BLaER1 (cell line): Measurements from ENCODE around the gene RAB26.

Source experiments
- H3K27ac ChIP-seq: shearing (Covaris generic); formaldehyde crosslinking; 2 replicates; pipeline ENCODE4 v1.8.1; 2022
- H3K27me3 ChIP-seq: shearing (Covaris generic); formaldehyde crosslinking; 2 replicates; pipeline ENCODE4 v1.8.1; 2022
- H3K36me3 ChIP-seq: shearing (Covaris generic); formaldehyde crosslinking; 2 replicates; pipeline ENCODE4 v1.8.1; 2022
- H3K4me1 ChIP-seq: shearing (Covaris generic); formaldehyde crosslinking; 2 replicates; pipeline ENCODE4 v1.8.1; 2022
- H3K4me2 ChIP-seq: shearing (Covaris generic); formaldehyde crosslinking; 2 replicates; pipeline ENCODE4 v1.8.1; 2022
- H3K4me3 ChIP-seq: shearing (Covaris generic); formaldehyde crosslinking; 2 replicates; pipeline ENCODE4 v1.8.1; 2022
- H3K9ac ChIP-seq: shearing (Covaris generic); formaldehyde crosslinking; 2 replicates; pipeline ENCODE4 v1.8.1; 2022
- H3K9me3 ChIP-seq: shearing (Covaris generic); formaldehyde crosslinking; 2 replicates; pipeline ENCODE4 v1.8.1; 2022
- H4K20me1 ChIP-seq: shearing (Covaris generic); formaldehyde crosslinking; 2 replicates; pipeline ENCODE4 v1.8.1; 2022
- Cebpa-rat ChIP-seq: shearing (Covaris generic); IDR thresholded peaks from 2 replicates; pipeline ENCODE4 v1.8.1; 2022

The RAB26 gene

DNA sequence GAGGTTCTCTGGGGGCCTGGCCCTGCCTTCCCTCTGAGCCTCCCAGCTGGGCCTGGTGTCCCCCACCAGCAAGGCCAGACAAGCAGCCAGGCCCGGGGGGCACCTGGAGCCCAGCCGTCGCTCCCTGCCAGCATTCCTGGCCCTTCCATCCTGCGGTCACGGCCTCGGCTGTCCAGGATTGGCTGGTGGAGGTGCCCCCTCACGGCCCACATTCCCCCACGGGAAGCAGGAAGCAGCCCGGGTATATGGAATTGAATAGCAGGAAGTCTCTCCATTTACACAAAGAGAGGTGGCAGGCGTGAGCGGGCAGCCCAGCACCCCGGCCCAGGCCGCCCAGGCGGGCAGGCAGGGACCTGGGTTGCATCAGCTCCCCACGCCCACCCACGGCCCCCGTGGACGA is 21.7 kb downstream of the RAB26 start:
- TF ChIP-seq Cebpa-rat = no peak
- Histone ChIP-seq H3K9me3 (no peaks in the 10 kb centered on the region; the same call in 1 of the 2 replicates), H3K4me2 (peak overlapping the region; percentile 95), H3K4me3 (peak overlapping the region; percentile 64), H3K9ac (peak overlapping the region; percentile 80), H4K20me1 (peaks cover 61% of the 10 kb centered on the region), H3K27ac (peak overlapping the region; percentile 92), H3K36me3 (peaks cover 78% of the 10 kb centered on the region), H3K4me1 (peaks cover 50% of the 10 kb centered on the region), H3K27me3 (no peaks in the 10 kb centered on the region)

- peaks cover 54% of the 10 kb centered on the region for H4K20me1 ChIP-seq
- peak overlapping the region; percentile 64 for H3K4me3 ChIP-seq
- no peaks in the 10 kb centered on the region for H3K27me3 ChIP-seq
- peak overlapping the region; percentile 80 for H3K9ac ChIP-seq
- H3K27ac ChIP-seq = peak overlapping the region; percentile 92
- H3K4me1 ChIP-seq = peaks cover 50% of the 10 kb centered on the region
- TF ChIP-seq Cebpa-rat = no peak
- no peaks in the 10 kb centered on the region for H3K9me3 ChIP-seq
- peak overlapping the region; percentile 95 for H3K4me2 ChIP-seq
- H3K36me3 ChIP-seq = peaks cover 78% of the 10 kb centered on the region
Observed at GRCh38 chr16:2170587-2171435, 22.4 kb downstream of the RAB26 start.

DNA sequence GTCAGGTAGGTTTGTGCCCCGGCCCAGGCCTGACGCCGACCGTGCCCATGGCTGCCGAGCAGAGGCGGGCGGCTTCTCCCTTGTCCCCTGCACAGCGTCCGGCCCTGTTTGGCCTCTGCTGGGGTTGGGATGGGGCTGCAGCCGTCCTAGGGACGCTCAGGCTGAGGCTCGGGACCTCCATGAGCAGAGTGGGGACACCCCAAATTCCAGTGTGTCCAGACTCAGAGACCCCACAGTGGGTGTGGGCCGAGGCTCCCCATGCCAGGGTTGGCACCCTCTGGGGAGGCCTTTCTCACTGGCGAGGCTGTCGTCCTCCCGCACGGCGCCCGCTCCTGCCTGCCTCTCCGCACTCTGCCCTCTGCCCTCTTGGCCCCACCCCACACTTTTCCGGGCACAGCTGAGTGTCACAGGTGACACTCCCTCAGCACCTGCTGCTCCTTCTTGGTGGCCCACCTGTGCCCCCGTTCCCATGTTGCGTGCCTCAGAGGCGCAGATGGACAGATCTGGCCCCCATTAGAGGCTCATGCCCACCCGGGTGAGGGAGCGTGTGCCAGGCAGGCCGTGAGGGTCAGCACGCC is 23.3 kb downstream of the RAB26 start:
- no peaks in the 10 kb centered on the region for H3K27me3 ChIP-seq
- H3K9me3 ChIP-seq = no peaks in the 10 kb centered on the region
- H4K20me1 ChIP-seq = peaks cover 45% of the 10 kb centered on the region
- peak overlapping the region; percentile 95 for H3K4me2 ChIP-seq
- H3K4me1 ChIP-seq = peaks cover 50% of the 10 kb centered on the region
- H3K4me3 ChIP-seq = no peak overlapping the region
- no peak for TF ChIP-seq Cebpa-rat
- H3K9ac ChIP-seq = peak overlapping the region; percentile 80
- H3K36me3 ChIP-seq = peaks cover 78% of the 10 kb centered on the region
- H3K27ac ChIP-seq = peak overlapping the region; percentile 92

DNA sequence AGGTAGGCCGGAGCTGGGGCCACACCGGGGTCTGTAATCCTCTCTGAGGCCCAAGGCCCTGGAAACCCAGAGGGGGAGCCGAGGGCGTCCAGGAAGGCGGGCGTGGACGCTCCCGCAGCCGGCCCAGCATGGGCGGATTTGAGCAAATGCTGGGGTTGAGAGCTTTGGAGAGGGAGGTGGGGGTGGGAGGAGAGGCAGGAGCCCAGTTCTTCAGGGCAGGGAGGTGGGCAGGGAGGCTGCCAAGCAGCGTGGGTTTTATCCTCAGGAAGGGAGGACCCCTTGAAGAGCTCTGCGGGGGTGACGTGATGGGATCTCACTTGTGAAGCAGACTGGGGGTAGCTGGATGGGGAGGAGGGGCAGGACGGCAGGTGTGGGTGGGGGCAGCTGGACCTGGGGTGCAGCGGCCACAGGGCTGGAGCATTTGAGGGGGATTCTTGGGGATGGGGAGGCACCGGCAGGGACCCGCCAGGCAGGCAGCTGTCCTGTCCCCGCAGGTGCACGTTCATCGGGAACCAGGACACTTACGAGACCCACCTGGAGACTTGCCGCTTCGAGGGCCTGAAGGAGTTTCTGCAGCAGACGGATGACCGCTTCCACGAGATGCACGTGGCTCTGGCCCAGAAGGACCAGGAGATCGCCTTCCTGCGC is 24.4 kb downstream of the RAB26 start:
- H3K9me3 ChIP-seq = no peaks in the 10 kb centered on the region
- TF ChIP-seq Cebpa-rat = no peak
- H3K27me3 ChIP-seq = no peaks in the 10 kb centered on the region
- no peak overlapping the region for H3K9ac ChIP-seq
- peaks cover 40% of the 10 kb centered on the region for H4K20me1 ChIP-seq
- peaks cover 43% of the 10 kb centered on the region for H3K4me1 ChIP-seq
- H3K4me3 ChIP-seq = no peak overlapping the region
- peaks cover 78% of the 10 kb centered on the region for H3K36me3 ChIP-seq
- H3K4me2 ChIP-seq = no peak overlapping the region
- H3K27ac ChIP-seq = no peak overlapping the region

GRCh38 chr16:2173366-2173765 is 24.9 kb downstream of the RAB26 start:
- no peak overlapping the region for H3K9ac ChIP-seq
- TF ChIP-seq Cebpa-rat = no peak
- peaks cover 38% of the 10 kb centered on the region for H3K4me1 ChIP-seq
- peaks cover 5% of the 10 kb centered on the region for H3K9me3 ChIP-seq
- H3K27ac ChIP-seq = no peak overlapping the region
- H3K4me2 ChIP-seq = no peak overlapping the region
- no peak overlapping the region for H3K4me3 ChIP-seq
- peaks cover 78% of the 10 kb centered on the region for H3K36me3 ChIP-seq
- no peaks in the 10 kb centered on the region for H3K27me3 ChIP-seq
- peaks cover 34% of the 10 kb centered on the region for H4K20me1 ChIP-seq

- peaks cover 29% of the 10 kb centered on the region for H4K20me1 ChIP-seq
- no peak for TF ChIP-seq Cebpa-rat
- no peaks in the 10 kb centered on the region for H3K27me3 ChIP-seq
Observed at GRCh38 chr16:2173916-2174315, 25.5 kb downstream of the RAB26 start.

DNA sequence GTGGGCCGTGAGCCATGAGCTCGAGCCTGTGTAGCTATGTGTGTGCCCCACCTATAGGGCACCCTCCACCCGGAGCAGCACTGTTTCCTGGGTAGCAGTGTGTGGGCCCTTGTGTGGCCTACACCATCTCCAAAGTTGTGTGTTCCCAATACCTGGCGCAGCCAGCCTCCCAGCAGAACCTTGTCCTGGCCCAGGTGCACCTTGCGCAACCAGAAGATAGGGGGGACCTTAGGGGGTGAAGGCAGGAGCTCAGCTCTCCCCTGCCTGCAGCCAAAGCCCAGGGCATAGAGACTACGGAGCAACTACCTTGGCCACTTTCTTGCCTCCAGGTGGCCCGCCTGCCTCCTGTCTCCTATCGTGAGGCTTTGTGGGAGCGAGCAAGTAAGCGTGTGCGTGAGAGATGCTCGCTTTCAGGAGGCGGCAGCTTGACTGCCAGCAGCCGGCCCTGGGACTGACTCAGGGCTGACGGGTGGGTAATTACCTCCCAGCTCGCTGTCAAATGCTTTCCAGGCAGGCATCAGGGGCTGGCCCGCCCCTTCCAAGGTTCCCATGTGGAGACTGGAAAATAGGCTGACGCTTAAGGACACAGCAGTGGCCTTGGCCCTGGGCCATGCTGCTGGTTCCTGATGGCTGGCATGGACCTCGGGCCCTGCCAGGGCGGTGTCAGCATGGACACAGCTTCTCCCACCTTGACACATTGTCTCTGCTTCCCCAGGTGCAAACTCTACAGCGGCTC is 26.1 kb downstream of the RAB26 start:
- TF ChIP-seq Cebpa-rat = no peak
- Histone ChIP-seq H4K20me1 (peaks cover 22% of the 10 kb centered on the region; the same call in 1 of the 2 replicates), H3K4me2 (no peak overlapping the region), H3K4me1 (peaks cover 26% of the 10 kb centered on the region), H3K9me3 (peaks cover 7% of the 10 kb centered on the region), H3K27ac (no peak overlapping the region), H3K9ac (no peak overlapping the region), H3K36me3 (peaks cover 74% of the 10 kb centered on the region), H3K27me3 (no peaks in the 10 kb centered on the region), H3K4me3 (no peak overlapping the region)

More at GRCh38 chr16:2173916-2174315, 25.5 kb downstream of the RAB26 start:
- Histone ChIP-seq H3K9me3 (peaks cover 7% of the 10 kb centered on the region), H3K4me1 (peaks cover 32% of the 10 kb centered on the region), H3K9ac (no peak overlapping the region), H3K36me3 (peaks cover 75% of the 10 kb centered on the region), H3K4me2 (no peak overlapping the region), H3K27ac (no peak overlapping the region), H3K4me3 (no peak overlapping the region)

DNA sequence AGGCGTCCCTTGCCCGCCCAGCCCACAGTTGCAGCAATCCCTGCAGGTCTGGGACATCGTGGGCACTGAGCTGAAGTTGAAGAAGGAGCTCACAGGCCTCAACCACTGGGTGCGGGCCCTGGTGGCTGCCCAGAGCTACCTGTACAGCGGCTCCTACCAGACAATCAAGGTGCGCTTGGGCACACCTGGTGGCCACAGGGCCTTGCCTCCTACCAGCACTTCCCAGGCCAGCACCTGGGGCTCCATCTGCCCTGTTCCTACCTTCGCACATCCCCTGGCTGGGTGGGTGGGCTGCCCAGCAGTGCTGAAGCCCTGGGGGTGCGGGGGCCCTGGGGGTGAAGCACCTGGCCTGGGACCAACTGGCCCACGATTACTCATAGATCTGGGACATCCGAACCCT is 27.0 kb downstream of the RAB26 start:
- H3K9ac ChIP-seq = no peak overlapping the region

DNA sequence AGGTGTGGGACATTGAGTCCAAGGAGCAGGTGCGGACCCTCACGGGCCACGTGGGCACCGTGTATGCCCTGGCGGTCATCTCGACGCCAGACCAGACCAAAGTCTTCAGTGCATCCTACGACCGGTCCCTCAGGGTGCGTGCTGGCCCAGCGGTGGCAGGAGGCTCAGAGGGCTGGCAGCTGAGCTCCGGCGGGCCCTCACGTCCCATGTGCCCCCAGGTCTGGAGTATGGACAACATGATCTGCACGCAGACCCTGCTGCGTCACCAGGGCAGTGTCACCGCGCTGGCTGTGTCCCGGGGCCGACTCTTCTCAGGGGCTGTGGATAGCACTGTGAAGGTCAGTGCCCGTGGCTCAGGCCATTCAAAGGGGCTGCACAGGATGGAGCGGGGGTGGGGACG is 27.6 kb downstream of the RAB26 start:
- Histone ChIP-seq H3K27ac (no peak overlapping the region), H3K9ac (no peak overlapping the region), H4K20me1 (peaks cover 26% of the 10 kb centered on the region), H3K36me3 (peaks cover 79% of the 10 kb centered on the region), H3K4me2 (no peak overlapping the region), H3K27me3 (no peaks in the 10 kb centered on the region), H3K4me1 (peaks cover 11% of the 10 kb centered on the region), H3K4me3 (no peak overlapping the region), H3K9me3 (peaks cover 7% of the 10 kb centered on the region)
- no peak for TF ChIP-seq Cebpa-rat

More for the DNA sequence above, 27.0 kb downstream of the RAB26 start:
- Histone ChIP-seq H3K27me3 (no peaks in the 10 kb centered on the region), H3K4me1 (peaks cover 17% of the 10 kb centered on the region), H3K9me3 (peaks cover 7% of the 10 kb centered on the region), H3K27ac (no peak overlapping the region), H4K20me1 (peaks cover 22% of the 10 kb centered on the region), H3K4me3 (no peak overlapping the region), H3K4me2 (no peak overlapping the region), H3K36me3 (peaks cover 81% of the 10 kb centered on the region)
- no peak for TF ChIP-seq Cebpa-rat
